Measurements from ENCODE around the gene MMP24. TPM values are rescaled to one million over a fixed set of nuclear protein-coding genes. Genes with fewer than 3 reads are reported as not detected.

Gene MMP24
- total RNA-seq, 4 donors from 2014 or later = 0.51 to 2.6 (median 2.0) TPM

GRCh38 chr20:35238170-35238569, 11.7 kb downstream of the MMP24 start:
- H3K4me1 ChIP-seq = no peaks in the 10 kb centered on the region
- H3K36me3 ChIP-seq = no peaks in the 10 kb centered on the region
- H3K9me3 ChIP-seq = no peaks in the 10 kb centered on the region
- no peak overlapping the region for H3K27ac ChIP-seq
- DNase-seq = no peak
- no peaks in the 10 kb centered on the region for H3K27me3 ChIP-seq
- no peak for TF ChIP-seq POLR2A (IDR thresholded peaks at IDR 0.05)
- TF ChIP-seq CTCF (IDR thresholded peaks at IDR 0.05) = no peak
- intact Hi-C loops (cut with DNase I; ENCODE audit: low total_unique reads) = no loop called here
- no peak overlapping the region for H3K4me3 ChIP-seq

DNA sequence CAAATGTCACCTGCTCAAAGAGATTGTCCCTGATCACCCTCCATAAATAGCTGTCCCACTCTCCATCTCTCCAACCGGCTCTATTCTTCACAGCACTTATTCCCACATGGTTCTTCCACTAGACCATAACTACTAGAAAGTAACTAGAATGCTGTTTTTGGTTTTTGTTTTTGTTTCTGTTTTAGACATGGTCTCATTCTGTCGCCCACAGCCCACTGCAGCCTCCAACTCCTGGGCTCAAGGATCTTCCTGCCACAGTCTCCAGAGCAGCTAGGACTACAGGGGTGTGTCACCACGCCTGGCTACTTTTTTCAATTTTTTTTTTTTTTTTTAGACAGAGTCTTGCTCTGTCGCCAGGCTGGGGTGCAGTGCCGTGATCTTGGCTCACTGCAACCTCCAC, 12.2 kb downstream of the MMP24 start:
- DNase-seq = no peak
- TF ChIP-seq CTCF (IDR thresholded peaks at IDR 0.05) = no peak
- TF ChIP-seq POLR2A (IDR thresholded peaks at IDR 0.05) = no peak
- intact Hi-C loops (cut with DNase I; ENCODE audit: low total_unique reads) = no loop called here
- no peak overlapping the region for H3K27ac ChIP-seq
- no peaks in the 10 kb centered on the region for H3K36me3 ChIP-seq
- no peaks in the 10 kb centered on the region for H3K9me3 ChIP-seq
- H3K4me1 ChIP-seq = no peaks in the 10 kb centered on the region
- H3K27me3 ChIP-seq = no peaks in the 10 kb centered on the region
- H3K4me3 ChIP-seq = no peak overlapping the region

GRCh38 chr20:35240083-35240810, 13.8 kb downstream of the MMP24 start:
- DNase-seq = no peak
- Histone ChIP-seq H3K9me3 (no peaks in the 10 kb centered on the region), H3K36me3 (no peaks in the 10 kb centered on the region), H3K27me3 (no peaks in the 10 kb centered on the region), H3K4me1 (no peaks in the 10 kb centered on the region), H3K4me3 (no peak overlapping the region), H3K27ac (no peak overlapping the region)
- TF ChIP-seq CTCF (IDR thresholded peaks at IDR 0.05) (no peak), POLR2A (IDR thresholded peaks at IDR 0.05) (no peak)
- intact Hi-C loops (cut with DNase I; ENCODE audit: low total_unique reads) = no loop called here

DNA sequence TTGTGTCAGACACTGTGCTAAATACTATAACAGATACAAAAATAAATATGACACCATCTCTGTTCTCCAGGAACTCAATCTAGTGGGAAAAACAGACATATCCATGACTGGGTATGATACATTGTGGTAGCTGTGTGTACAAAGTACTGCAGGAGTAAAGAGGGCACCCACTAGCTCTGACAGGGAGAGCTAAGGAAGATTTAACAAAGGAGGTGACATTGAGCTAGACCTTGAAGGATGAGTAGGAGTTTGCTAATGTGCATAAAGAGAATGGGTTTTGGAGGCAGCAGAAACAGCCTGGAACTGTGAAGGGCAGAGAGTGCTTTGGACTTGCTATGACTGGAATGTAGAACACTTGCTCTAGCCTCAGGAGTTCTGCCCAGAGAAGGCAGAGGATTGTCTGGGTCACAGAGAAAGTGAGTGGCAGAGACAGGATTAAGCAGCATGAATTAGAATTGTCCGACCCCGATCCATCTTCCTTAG, 14.4 kb downstream of the MMP24 start:
- H3K4me3 ChIP-seq = no peak overlapping the region
- no peak for TF ChIP-seq POLR2A (IDR thresholded peaks at IDR 0.05)
- TF ChIP-seq CTCF (IDR thresholded peaks at IDR 0.05) = no peak
- no peak for DNase-seq
- H3K27me3 ChIP-seq = no peaks in the 10 kb centered on the region
- no peaks in the 10 kb centered on the region for H3K36me3 ChIP-seq
- H3K9me3 ChIP-seq = no peaks in the 10 kb centered on the region
- intact Hi-C loops (cut with DNase I; ENCODE audit: low total_unique reads) = no loop called here
- no peak overlapping the region for H3K27ac ChIP-seq
- H3K4me1 ChIP-seq = no peaks in the 10 kb centered on the region

DNA sequence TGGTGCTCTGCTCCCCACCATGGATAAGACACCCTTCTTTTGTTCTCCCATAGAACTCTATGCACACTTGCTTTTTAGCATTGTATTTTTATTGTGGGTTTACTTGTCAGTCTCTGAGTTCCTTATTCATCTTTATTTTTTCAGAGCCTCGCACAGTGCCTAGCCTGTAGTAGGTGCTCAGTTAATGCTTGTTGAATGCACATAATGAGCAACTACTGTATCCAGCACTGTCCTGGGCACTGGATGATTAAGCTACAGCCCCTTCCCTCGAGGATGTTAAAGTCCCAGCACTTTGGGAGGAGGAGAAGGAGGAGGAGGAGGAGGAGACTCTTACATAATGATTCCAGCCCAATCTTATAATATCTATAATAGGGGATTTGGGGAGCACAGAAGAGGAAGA, 16.8 kb downstream of the MMP24 start:
- H3K27me3 ChIP-seq = no peaks in the 10 kb centered on the region
- no peak for DNase-seq
- H3K4me3 ChIP-seq = no peak overlapping the region
- no peaks in the 10 kb centered on the region for H3K4me1 ChIP-seq
- H3K36me3 ChIP-seq = no peaks in the 10 kb centered on the region
- no peak for TF ChIP-seq CTCF (IDR thresholded peaks at IDR 0.05)
- no peak for TF ChIP-seq POLR2A (IDR thresholded peaks at IDR 0.05)
- intact Hi-C loops (cut with DNase I; ENCODE audit: low total_unique reads) = no loop called here
- H3K27ac ChIP-seq = no peak overlapping the region
- H3K9me3 ChIP-seq = no peaks in the 10 kb centered on the region

All from uterus (tissue), 4 donors.